HEK293T (cell line): ENCODE measurements around the gene NKAPL.

ENCODE experiments used
- ARNT ChIP-seq: fragments of 450-650 bp; IDR thresholded peaks from 2 replicates; pipeline ENCODE4 v1.6.1; 2017; ENCODE audit warnings: mild to moderate bottlenecking
- FOXK2 ChIP-seq: fragments of 450-650 bp; IDR thresholded peaks from 2 replicates; pipeline ENCODE4 v1.6.1; 2016; ENCODE audit warnings: mild to moderate bottlenecking
- FOXM1 ChIP-seq: fragments of 450-650 bp; IDR thresholded peaks from 2 replicates; pipeline ENCODE4 v1.6.1; 2017; ENCODE audit warnings: mild to moderate bottlenecking, borderline replicate concordance
- HDGF ChIP-seq: fragments of 450-650 bp; IDR thresholded peaks from 2 replicates; pipeline ENCODE4 v1.6.1; 2017; ENCODE audit warnings: antibody characterized with exemption, borderline replicate concordance
- LEF1 ChIP-seq: fragments of 450-650 bp; IDR thresholded peaks from 2 replicates; pipeline ENCODE4 v1.6.1; 2017; ENCODE audit warnings: mild to moderate bottlenecking, borderline replicate concordance
- NFRKB ChIP-seq: fragments of 450-650 bp; IDR thresholded peaks from 2 replicates; pipeline ENCODE4 v1.6.1; 2016; ENCODE audit warnings: mild to moderate bottlenecking, moderate library complexity
- PKNOX1 ChIP-seq: fragments of 450-650 bp; IDR thresholded peaks from 2 replicates; pipeline ENCODE4 v1.6.1; 2016
- TARDBP ChIP-seq: fragments of 450-650 bp; IDR thresholded peaks from 2 replicates; pipeline ENCODE4 v1.6.1; 2016
- ZNF384 ChIP-seq: fragments of 450-650 bp; IDR thresholded peaks from 2 replicates; pipeline ENCODE4 v1.6.1; 2016

GRCh38 chr6:28263922-28264321 lies 4.8 kb downstream of the NKAPL start:
- no peak for TF ChIP-seq ARNT
- TF ChIP-seq LEF1: no peak
- TF ChIP-seq NFRKB: no peak
- no peak for TF ChIP-seq TARDBP
- TF ChIP-seq HDGF: no peak
- TF ChIP-seq FOXK2: no peak
- TF ChIP-seq FOXM1: no peak
- TF ChIP-seq PKNOX1: no peak
- no peak for TF ChIP-seq ZNF384
